GM12873 (cell line): ENCODE measurements around the gene LIN28A.

Source experiments
- TF ChIP-seq, protein P1 (sequence below): IDR thresholded peaks from 2 replicates; pipeline ENCODE4 v1.5.1; 2012; ENCODE audit warnings: low read depth, mild to moderate bottlenecking, moderate library complexity, low read length, control low read depth; ENCODE audit not compliant: insufficient read depth; ENCODE audit errors: missing control alignments

Gene LIN28A

DNA sequence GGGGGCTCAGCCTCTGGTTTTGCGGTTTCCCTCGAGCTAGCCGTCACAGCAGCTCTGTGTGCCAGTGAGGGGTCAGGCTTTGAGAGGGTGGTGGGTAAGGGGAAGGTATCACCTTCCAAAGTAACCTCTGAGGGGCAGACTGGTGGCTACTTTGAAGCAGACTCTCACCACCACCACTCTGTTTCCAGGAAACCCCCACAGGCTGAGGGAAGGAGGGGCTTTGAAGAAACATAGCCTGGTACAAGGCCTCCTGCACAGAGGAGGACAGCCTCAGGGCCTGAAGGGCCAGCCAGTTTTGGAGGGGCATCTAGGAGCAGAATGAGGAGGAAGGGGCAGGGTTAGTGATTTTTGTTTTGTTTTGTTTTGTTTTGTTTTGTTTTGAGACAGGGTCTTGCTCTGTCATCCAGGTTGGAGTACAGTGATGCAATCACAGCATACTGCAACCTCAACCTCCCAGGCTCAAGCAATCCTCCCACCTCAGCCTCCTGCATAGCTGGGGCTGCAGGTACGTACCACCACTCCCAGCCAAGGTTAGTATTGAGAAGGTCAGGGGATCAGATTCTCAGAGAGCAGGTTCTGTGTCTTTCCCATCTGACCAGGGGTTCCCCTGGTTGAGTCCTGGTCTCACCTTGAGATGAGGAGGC lies 20.9 kb upstream of the LIN28A start:
- TF ChIP-seq, protein P1, sequence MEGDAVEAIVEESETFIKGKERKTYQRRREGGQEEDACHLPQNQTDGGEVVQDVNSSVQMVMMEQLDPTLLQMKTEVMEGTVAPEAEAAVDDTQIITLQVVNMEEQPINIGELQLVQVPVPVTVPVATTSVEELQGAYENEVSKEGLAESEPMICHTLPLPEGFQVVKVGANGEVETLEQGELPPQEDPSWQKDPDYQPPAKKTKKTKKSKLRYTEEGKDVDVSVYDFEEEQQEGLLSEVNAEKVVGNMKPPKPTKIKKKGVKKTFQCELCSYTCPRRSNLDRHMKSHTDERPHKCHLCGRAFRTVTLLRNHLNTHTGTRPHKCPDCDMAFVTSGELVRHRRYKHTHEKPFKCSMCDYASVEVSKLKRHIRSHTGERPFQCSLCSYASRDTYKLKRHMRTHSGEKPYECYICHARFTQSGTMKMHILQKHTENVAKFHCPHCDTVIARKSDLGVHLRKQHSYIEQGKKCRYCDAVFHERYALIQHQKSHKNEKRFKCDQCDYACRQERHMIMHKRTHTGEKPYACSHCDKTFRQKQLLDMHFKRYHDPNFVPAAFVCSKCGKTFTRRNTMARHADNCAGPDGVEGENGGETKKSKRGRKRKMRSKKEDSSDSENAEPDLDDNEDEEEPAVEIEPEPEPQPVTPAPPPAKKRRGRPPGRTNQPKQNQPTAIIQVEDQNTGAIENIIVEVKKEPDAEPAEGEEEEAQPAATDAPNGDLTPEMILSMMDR = no peak

DNA sequence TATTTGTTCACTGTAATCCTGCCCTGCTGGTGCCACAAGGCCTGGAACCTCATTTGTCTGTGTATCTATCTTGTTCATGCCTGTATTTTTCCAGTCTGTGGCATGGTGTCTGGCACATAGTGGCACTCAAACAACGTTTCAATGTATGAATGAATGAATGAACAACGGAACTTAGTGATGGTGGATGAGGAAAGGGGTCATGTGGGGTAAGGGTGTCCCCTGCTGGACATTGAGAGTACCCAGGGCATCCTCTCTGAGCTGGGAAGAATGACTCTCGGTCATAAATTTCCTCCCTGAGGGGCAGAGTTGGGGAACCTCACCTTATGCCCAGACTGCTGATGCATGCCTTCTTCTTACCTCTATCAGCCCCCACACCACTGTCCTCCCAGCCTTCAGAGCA lies 19.2 kb upstream of the LIN28A start:
- TF ChIP-seq, protein P1 = peak; percentile 83

DNA sequence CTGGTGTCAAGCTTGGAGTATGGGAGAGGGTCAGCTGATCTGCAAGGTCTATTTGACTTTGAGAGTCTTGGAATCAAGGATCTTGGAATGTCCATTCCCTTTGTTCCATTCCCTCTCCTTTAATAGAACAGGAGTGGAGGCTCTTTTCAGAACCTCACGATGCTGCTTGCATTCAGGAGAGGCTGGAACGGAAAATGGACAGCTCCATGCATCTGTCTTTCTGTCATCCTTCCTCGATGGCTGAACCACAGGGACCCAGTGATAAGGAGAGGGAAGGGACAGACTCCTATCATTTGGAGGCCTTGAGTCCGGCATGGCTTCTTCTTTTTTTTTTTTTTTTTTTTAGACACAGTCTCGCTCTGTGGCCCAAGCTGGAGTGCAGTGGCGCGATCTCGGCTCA lies 14.9 kb upstream of the LIN28A start:
- TF ChIP-seq, protein P1 = no peak

DNA sequence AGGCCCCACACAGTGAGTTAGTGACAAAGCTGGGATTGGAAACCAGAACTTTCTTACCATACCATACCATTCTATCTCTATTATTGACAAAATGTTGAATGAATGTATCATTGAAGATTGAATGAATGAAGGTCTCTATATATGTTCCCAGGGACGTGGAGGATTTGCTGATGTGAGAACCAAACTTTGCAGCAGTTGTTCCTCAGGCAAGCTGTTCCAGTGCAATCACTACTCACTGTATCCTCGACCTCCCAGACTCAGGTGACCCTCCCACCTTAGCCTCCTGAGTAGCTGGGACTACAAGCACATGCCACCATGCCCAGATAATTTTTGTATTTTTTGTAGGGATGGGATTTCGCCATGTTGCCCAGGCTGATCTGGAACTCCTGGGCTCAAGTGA lies 11.6 kb upstream of the LIN28A start:
- TF ChIP-seq, protein P1 = no peak

DNA sequence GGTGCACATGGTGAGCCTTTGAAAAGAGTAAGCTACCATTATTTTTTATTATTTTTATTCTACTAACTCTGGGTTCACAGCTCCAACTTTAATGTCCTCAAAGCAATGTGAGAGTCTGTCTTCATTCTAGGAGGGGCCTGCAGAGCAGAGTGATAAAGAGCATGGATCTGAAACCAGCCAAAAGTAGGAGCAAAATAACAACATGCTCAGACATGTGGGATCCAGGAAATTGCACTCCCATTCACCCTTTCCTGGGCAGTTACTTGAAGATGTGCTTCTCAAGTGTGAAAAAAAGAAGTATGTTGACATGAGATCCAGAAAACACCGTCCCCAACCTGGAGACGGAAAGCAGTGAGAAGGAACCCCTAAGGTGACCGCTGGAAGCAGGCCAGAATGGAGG lies 8.7 kb upstream of the LIN28A start:
- TF ChIP-seq, protein P1 = no peak

DNA sequence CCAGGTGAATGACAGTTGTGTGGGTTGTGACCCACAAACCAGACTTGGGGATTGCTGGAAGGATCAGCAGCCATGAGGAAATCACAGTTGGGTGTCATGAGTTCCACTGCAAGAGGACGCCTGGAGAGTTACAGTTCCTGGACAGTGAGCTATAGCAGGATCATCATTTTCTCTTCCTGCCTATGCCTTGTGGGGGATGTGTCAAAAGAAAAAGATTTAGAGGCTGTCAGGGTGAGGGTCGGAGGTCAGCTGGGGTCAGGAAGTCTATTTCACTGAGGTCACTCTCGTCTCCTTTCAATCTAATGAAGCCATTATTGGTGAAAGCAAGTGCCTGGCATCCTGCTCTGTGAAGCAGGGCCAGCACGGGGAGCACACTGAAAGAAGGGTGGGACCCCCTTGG lies 7.0 kb upstream of the LIN28A start:
- TF ChIP-seq, protein P1 = no peak

DNA sequence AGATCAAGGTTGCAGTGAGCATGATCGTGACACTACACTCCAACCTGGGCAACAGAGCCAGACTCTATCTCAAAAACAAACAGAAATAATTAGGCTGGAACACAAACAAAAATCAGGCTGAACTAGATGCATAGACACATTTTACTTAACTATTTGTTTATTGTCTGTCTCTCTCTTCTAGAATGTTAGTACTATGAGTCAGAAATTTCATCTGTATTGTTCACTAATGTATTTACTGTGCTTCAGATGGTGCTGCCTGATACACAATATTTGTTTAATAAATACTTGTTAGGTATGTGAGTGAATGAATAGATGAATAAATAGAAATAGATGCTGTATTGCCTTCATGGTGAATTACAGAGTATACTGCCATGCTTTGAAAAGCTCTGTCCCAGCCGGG lies 6.0 kb upstream of the LIN28A start:
- TF ChIP-seq, protein P1 = no peak
